Activated CD4-positive, alpha-beta T cell treated with anti-CD3 and anti-CD28 coated beads for 36 hours (primary cell): Measurements from ENCODE around the gene BCL6B. TPM values are rescaled to one million over a fixed set of nuclear protein-coding genes. Genes with fewer than 3 reads are reported as not detected.

ENCODE experiments used
- ATAC-seq: fragments of 200-7000 bp; cut with Tn5 transposase; one replicate; pipeline ENCODE4 v1.10.0; 2021; ENCODE audit warnings: mild to moderate bottlenecking, moderate library complexity
- CTCF ChIA-PET: fragments of 350-600 bp; sonication (Branson Sonifier 250); formaldehyde crosslinking; loops from one replicate; lab custom pipeline; 2021; ENCODE audit warnings: antibody characterized with exemption; lab: Charles Lee
- POLR2A ChIA-PET: fragments of 350-600 bp; sonication (Branson Sonifier 250); formaldehyde crosslinking; loops from one replicate; lab custom pipeline; 2021; ENCODE audit warnings: antibody characterized with exemption, inconsistent platforms; lab: Charles Lee
- DNase-seq: peaks from one replicate; pipeline ENCODE4 v3.0.0-alpha.2; 2020
- H3K27ac Mint-ChIP-seq: one replicate; pipeline ENCODE4 v1.8.0; 2021; ENCODE audit warnings: mixed read lengths
- H3K27me3 Mint-ChIP-seq: one replicate; pipeline ENCODE4 v1.8.0; 2021; ENCODE audit warnings: mixed read lengths
- H3K36me3 Mint-ChIP-seq: one replicate; pipeline ENCODE4 v1.8.0; 2021; ENCODE audit warnings: low read depth, mixed read lengths
- H3K4me1 Mint-ChIP-seq: one replicate; pipeline ENCODE4 v1.8.0; 2021; ENCODE audit warnings: mixed read lengths
- H3K4me3 Mint-ChIP-seq: one replicate; pipeline ENCODE4 v1.8.0; 2021; ENCODE audit warnings: mild to moderate bottlenecking, moderate library complexity, mixed read lengths
- H3K9me3 Mint-ChIP-seq: one replicate; pipeline ENCODE4 v1.8.0; 2021; ENCODE audit warnings: low read depth, mixed read lengths
- intact Hi-C, 2 experiments: fragments of 100-400 bp; cut with DNase I in 1 of 2; cut with micrococcal nuclease in 1 of 2; formaldehyde crosslinking; loops; one replicate each; pipeline versions ENCODE4 v1.14.2 to v1.15.1; 2022 to 2024; cut with DNase I, micrococcal nuclease
- total RNA-seq, 2 experiments: library from RNA; stranded (reverse); gene quantifications; one replicate each; pipeline ENCODE4 v1.2.3, GENCODE V29; 2021

The BCL6B gene
- total RNA-seq, 2 experiments from 2014 or later: 0.27 to 0.46 TPM

- Mint-ChIP-seq H3K4me1 (peaks cover 42% of the 10 kb centered on the region), H3K27me3 (no peaks in the 10 kb centered on the region)
- POLR2A ChIA-PET: no interaction called here
Measured at GRCh38 chr17:7029096-7029495, 6.2 kb downstream of the BCL6B start.

GRCh38 chr17:7029659-7030058 lies 6.8 kb downstream of the BCL6B start:
- H3K4me3 Mint-ChIP-seq: peak overlapping the region; percentile 70
- peak overlapping the region; percentile 96 for H3K27ac Mint-ChIP-seq
- peaks cover 44% of the 10 kb centered on the region for H3K4me1 Mint-ChIP-seq
- DNase-seq (peak; percentile 79), ATAC-seq (peak; percentile 90)
- intact Hi-C loops: no loop called here
- H3K36me3 Mint-ChIP-seq: peaks cover 9% of the 10 kb centered on the region
- H3K9me3 Mint-ChIP-seq: peaks cover 4% of the 10 kb centered on the region
- no peaks in the 10 kb centered on the region for H3K27me3 Mint-ChIP-seq
- POLR2A ChIA-PET: no interaction called here
- CTCF ChIA-PET: no interaction called here

More at GRCh38 chr17:7029096-7029495, 6.2 kb downstream of the BCL6B start:
- ATAC-seq: no peak
- peaks cover 9% of the 10 kb centered on the region for H3K36me3 Mint-ChIP-seq
- CTCF ChIA-PET: interaction anchor here (0.9 kb wide), 1 partner anchor 14 kb away, joined by 3 read pairs; no protein-coding TSS in a partner anchor
- intact Hi-C loops: no loop called here
- H3K4me3 Mint-ChIP-seq: no peak overlapping the region
- no peak for DNase-seq
- H3K27ac Mint-ChIP-seq: peak overlapping the region; percentile 96
- peaks cover 4% of the 10 kb centered on the region for H3K9me3 Mint-ChIP-seq

- Mint-ChIP-seq H3K4me3 (peak overlapping the region; percentile 86), H3K9me3 (no peaks in the 10 kb centered on the region), H3K36me3 (peaks cover 5% of the 10 kb centered on the region), H3K27ac (peak overlapping the region; percentile 96), H3K4me1 (peaks cover 52% of the 10 kb centered on the region), H3K27me3 (no peaks in the 10 kb centered on the region)
- ATAC-seq: peak; percentile 49
- ChIA-PET CTCF (interaction anchor here (0.6 to 2.3 kb wide), 10 partner anchors 9 to 652 kb away, joined by 3 to 28 read pairs (median 4); partner anchors contain the start of gene TP53), POLR2A (interaction anchor here (0.6 to 1.6 kb wide), 9 partner anchors 11 to 1549 kb away, joined by 3 to 5 read pairs (median 4); partner anchors contain the start of genes DERL2 and TP53)
- intact Hi-C loops: loop anchor here (1.0 to 5.0 kb wide), 7 partner anchors 12 to 652 kb away; partner anchors contain the start of genes BCL6B (in 1 of the 2), C17orf100 (in 1 of the 2), MED31 (in 1 of the 2) and TMEM256 (in 1 of the 2)
- DNase-seq: peak; percentile 63
Measured at GRCh38 chr17:7034955-7035590, 12.2 kb downstream of the BCL6B start.

GRCh38 chr17:7035591-7036368 lies 12.9 kb downstream of the BCL6B start, which contains the start of gene SLC16A13:
Gene SLC16A13 (plus strand): TSS chr17:7036015. CDS start chr17:7036383, 368 bp downstream.
- Mint-ChIP-seq H3K27me3 (no peaks in the 10 kb centered on the region), H3K4me3 (peak within 1 kb of the TSS; percentile 86), H3K9me3 (no peaks in the 10 kb centered on the region), H3K4me1 (peaks cover 45% of the 10 kb centered on the region), H3K36me3 (peaks cover 2% of the 10 kb centered on the region), H3K27ac (peak within 1 kb of the TSS; percentile 96)
- DNase-seq (peak; percentile 99), ATAC-seq (peak; percentile 95)
- POLR2A ChIA-PET: interaction anchor here (0.5 to 1.6 kb wide), 14 partner anchors 10 to 1601 kb away, joined by 3 to 8 read pairs (median 4); partner anchors contain the start of genes DERL2, PHF23 and TP53
- CTCF ChIA-PET: interaction anchor here (0.6 to 2.3 kb wide), 11 partner anchors 10 to 652 kb away, joined by 3 to 28 read pairs (median 4); partner anchors contain the start of gene TP53
- intact Hi-C loops: loop anchor here (1.0 to 5.0 kb wide), 7 partner anchors 12 to 652 kb away; partner anchors contain the start of genes BCL6B (in 1 of the 2), C17orf100 (in 1 of the 2), MED31 (in 1 of the 2) and TMEM256 (in 1 of the 2)

GRCh38 chr17:7038025-7038862 lies 15.4 kb downstream of the BCL6B start:
- DNase-seq (no peak), ATAC-seq (no peak)
- no peak overlapping the region for H3K4me3 Mint-ChIP-seq
- ChIA-PET CTCF (interaction anchor here (0.6 to 1.7 kb wide), 5 partner anchors 8 to 124 kb away, joined by 3 to 8 read pairs (median 4); partner anchors contain the start of gene BCL6B), POLR2A (interaction anchor here (0.7 kb wide), 1 partner anchor 335 kb away, joined by 3 read pairs; no protein-coding TSS in a partner anchor)
- intact Hi-C loops: loop anchor here in 1 of 2 experiments (5.0 kb wide), 2 partner anchors 364 to 649 kb away; partner anchors contain the start of genes TMEM256, TP53 and WRAP53
- H3K36me3 Mint-ChIP-seq: peaks cover 2% of the 10 kb centered on the region
- H3K27ac Mint-ChIP-seq: no peak overlapping the region
- H3K27me3 Mint-ChIP-seq: no peaks in the 10 kb centered on the region
- H3K9me3 Mint-ChIP-seq: no peaks in the 10 kb centered on the region
- peaks cover 39% of the 10 kb centered on the region for H3K4me1 Mint-ChIP-seq

GRCh38 chr17:7039832-7040231 lies 17.0 kb downstream of the BCL6B start:
- H3K4me1 Mint-ChIP-seq: peaks cover 33% of the 10 kb centered on the region
- ChIA-PET CTCF (interaction anchor here (1.2 kb wide), 1 partner anchor 16 kb away, joined by 3 read pairs; no protein-coding TSS in a partner anchor), POLR2A (no interaction called here)
- peaks cover under 1% of the 10 kb centered on the region for H3K27me3 Mint-ChIP-seq
- no peaks in the 10 kb centered on the region for H3K9me3 Mint-ChIP-seq
- intact Hi-C loops: loop anchor here in 1 of 2 experiments (5.0 to 10.0 kb wide), 4 partner anchors 362 to 805 kb away; partner anchors contain the start of genes CD68, TMEM256, TP53 and WRAP53
- no peak for ATAC-seq
- peaks cover 2% of the 10 kb centered on the region for H3K36me3 Mint-ChIP-seq
- DNase-seq: no peak
- H3K27ac Mint-ChIP-seq: peak overlapping the region; percentile 69
- no peak overlapping the region for H3K4me3 Mint-ChIP-seq

GRCh38 chr17:7041607-7042500 lies 19.0 kb downstream of the BCL6B start:
- DNase-seq (no peak), ATAC-seq (no peak)
- no peaks in the 10 kb centered on the region for H3K9me3 Mint-ChIP-seq
- POLR2A ChIA-PET: interaction anchor here (0.6 to 0.7 kb wide), 2 partner anchors 91 to 94 kb away, joined by 3 to 7 read pairs; no protein-coding TSS in a partner anchor
- peak overlapping the region; percentile 70 for H3K4me3 Mint-ChIP-seq
- peaks cover 3% of the 10 kb centered on the region for H3K27me3 Mint-ChIP-seq
- H3K36me3 Mint-ChIP-seq: no peaks in the 10 kb centered on the region
- intact Hi-C loops: loop anchor here in 1 of 2 experiments (10.0 kb wide), 2 partner anchors 533 to 803 kb away; partner anchors contain the start of gene CD68
- CTCF ChIA-PET: interaction anchor here (0.9 to 1.2 kb wide), 6 partner anchors 16 to 131 kb away, joined by 3 to 6 read pairs (median 4); no protein-coding TSS in a partner anchor
- H3K4me1 Mint-ChIP-seq: peaks cover 37% of the 10 kb centered on the region
- peak overlapping the region; percentile 83 for H3K27ac Mint-ChIP-seq

- intact Hi-C loops: loop anchor here in 1 of 2 experiments (10.0 kb wide), 2 partner anchors 532 to 802 kb away; partner anchors contain the start of gene CD68
- H3K36me3 Mint-ChIP-seq: no peaks in the 10 kb centered on the region
- ATAC-seq (peak; percentile 27), DNase-seq (peak; percentile 76)
- ChIA-PET POLR2A (interaction anchor here (0.7 kb wide), 1 partner anchor 90 kb away, joined by 3 read pairs; no protein-coding TSS in a partner anchor), CTCF (interaction anchor here (0.8 to 1.2 kb wide), 7 partner anchors 17 to 132 kb away, joined by 3 to 6 read pairs (median 3); no protein-coding TSS in a partner anchor)
- H3K27me3 Mint-ChIP-seq: peaks cover 3% of the 10 kb centered on the region
- peaks cover 43% of the 10 kb centered on the region for H3K4me1 Mint-ChIP-seq
- peak overlapping the region; percentile 70 for H3K4me3 Mint-ChIP-seq
- H3K27ac Mint-ChIP-seq: peak overlapping the region; percentile 83
- H3K9me3 Mint-ChIP-seq: no peaks in the 10 kb centered on the region
Measured at GRCh38 chr17:7042501-7043181, 19.8 kb downstream of the BCL6B start.

- H3K36me3 Mint-ChIP-seq: no peaks in the 10 kb centered on the region
- H3K9me3 Mint-ChIP-seq: no peaks in the 10 kb centered on the region
- intact Hi-C loops: loop anchor here in 1 of 2 experiments (10.0 kb wide), 2 partner anchors 532 to 802 kb away; partner anchors contain the start of gene CD68
- H3K4me1 Mint-ChIP-seq: peaks cover 41% of the 10 kb centered on the region
- ChIA-PET CTCF (interaction anchor here (0.8 to 1.1 kb wide), 4 partner anchors 17 to 517 kb away, joined by 3 to 4 read pairs (median 3); no protein-coding TSS in a partner anchor), POLR2A (no interaction called here)
- H3K27me3 Mint-ChIP-seq: peaks cover 3% of the 10 kb centered on the region
- DNase-seq: no peak
- no peak for ATAC-seq
- H3K27ac Mint-ChIP-seq: peak overlapping the region; percentile 42
- H3K4me3 Mint-ChIP-seq: peak overlapping the region; percentile 70
Measured at GRCh38 chr17:7043182-7043496, 20.3 kb downstream of the BCL6B start.
